OCI-M2 (cell line): ENCODE measurements around the gene SPIRE1.
"Not testable (repeated sequence)": the region's sequence is repeated elsewhere in the genome, so short reads cannot be mapped to it uniquely, and the experiment has no call there.

Source experiments
- DNase-seq: peaks from one replicate; lab custom pipeline; 2025; ENCODE audit not compliant: unreplicated experiment; lab: John Stamatoyannopoulos, UW

The SPIRE1 gene

DNA sequence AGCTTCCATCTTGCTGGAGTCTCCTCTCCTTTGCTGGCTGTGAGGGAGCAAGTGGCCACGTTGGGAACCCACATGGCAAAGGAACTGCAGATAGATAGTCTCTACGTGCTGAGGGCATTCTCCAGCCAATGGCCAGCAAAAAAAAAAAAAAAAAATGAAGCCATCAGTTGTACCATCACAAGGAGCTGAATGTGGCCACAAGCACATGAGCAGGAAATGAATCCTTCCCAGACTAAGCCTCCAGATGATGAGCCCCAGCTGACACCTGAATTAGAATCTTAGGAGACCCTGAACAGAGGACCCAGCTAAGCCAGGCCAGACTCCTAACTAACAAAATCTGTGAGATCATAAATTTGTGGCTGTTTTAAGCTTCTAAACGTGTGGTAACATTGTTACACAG is 57.9 kb downstream of the SPIRE1 start:
- no peak for DNase-seq

DNA sequence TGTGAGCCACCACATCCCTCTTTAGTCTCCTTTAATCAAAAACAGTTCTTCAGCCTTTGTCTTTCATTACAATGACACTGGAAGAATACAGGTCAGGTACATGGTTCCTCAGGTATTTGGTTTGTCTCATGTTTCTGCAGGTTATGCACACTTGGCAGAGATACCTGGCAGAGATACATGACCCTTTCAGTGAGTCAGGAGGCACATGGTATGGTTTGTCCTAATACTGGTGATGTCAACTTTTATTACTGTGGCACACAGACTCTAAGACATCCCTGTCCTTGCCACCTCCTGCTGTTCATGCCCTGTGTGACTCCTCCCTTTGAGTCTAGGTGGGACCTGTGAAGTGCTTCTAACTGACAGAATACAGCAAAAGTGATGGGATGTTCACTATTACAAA is 58.4 kb downstream of the SPIRE1 start:
- no peak for DNase-seq

DNA sequence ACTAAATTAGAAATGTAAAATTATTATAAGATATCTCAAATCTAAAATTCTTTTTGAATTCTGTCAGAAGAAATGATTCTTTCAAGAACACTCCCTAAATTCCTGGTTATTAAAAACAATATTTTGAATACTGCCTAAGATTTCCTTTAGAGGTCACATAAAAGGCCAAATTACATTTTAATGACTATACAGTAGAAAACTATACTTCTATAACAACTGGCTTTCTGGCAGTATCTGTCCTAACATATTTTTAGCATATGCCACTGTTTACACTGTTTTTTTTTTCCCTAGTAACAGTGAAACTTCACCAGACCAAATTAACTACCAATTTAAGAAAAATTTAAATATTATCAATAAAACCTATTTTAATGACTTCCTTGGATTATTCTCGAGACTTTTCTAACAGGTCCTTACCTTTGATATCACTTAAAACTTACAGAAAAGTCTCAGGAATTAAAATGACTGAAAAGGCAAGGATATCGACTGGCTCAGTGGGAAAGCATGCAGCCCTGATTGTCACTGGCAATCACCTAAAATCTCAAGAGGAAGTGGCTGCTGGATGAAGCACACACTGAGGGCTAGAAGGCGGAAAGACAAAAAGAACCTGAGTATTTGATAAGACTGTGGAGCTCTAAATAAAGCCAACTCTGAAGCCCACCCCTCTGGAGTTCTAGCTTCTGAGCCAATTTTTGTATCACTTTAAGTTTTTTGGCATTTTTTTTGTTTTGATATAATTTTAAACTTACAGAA is 59.6 kb downstream of the SPIRE1 start:
- no peak for DNase-seq

DNA sequence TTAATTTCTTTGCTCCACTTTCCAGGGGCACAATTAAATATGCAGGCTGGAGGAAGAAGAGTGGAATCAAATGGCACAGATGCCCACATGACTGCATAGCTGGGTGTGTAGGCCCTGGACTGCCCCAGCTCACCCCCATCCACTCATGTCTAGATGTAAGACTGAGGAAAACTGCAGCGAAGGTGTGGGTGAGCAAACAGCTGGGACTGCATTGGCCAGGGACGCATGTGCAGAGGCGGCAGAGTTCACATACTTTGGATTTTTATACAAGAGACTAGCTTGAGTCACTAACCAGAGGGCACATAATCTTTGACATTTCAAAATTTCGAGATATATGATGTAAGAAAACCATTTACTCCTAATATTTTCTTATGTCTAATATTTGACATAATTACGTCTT is 60.1 kb downstream of the SPIRE1 start:
- DNase-seq: no peak

DNA sequence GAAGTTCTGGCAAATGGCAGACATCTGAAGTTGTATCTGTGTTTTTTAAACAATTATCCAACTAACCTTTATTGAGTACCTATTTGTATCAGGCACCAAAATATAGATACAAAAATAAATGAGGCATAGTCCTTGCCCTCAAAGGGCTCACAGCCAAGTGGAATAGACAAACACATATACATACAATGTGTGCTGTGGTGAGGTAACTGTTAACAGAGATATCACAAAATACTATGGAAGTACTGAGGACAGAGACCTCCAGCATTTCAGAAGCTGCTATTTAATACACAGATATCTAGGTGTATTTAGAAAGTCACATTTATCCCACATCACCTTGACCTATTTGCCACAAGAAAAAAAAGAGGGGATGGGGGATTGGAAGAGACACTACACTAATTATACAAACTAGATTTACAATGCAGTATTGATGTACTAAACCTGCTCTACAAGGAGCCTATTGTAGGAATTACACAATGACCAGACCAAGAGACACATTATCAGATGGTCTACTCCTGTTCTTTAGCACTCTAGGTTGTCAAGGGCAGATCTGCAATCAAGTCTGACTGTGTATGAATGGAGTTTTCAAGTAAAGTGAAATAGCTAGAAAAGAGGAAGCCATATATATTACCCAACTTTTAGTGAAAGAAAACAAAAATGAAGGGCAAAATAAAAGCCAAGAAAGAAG is 62.2 kb downstream of the SPIRE1 start:
- DNase-seq: no peak

DNA sequence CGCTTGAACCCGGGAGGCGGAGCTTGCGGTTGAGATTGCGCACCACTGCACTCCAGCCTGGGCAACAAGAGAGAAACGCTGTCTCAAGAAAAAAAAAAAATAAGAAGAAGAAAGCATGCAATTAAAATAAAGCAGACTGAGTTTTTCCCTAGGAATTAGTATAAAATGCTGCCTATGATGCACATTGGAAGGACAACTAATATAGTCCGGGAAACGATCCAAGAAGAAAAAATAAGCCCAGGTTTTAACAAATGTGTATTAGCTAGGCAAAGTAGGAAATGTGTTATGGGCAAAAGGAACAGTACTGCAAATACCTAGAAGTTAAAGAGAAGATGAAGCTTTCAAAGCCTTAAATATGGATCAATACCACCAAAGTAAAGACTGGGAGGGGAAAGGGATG is 64.0 kb downstream of the SPIRE1 start:
- no peak for DNase-seq

DNA sequence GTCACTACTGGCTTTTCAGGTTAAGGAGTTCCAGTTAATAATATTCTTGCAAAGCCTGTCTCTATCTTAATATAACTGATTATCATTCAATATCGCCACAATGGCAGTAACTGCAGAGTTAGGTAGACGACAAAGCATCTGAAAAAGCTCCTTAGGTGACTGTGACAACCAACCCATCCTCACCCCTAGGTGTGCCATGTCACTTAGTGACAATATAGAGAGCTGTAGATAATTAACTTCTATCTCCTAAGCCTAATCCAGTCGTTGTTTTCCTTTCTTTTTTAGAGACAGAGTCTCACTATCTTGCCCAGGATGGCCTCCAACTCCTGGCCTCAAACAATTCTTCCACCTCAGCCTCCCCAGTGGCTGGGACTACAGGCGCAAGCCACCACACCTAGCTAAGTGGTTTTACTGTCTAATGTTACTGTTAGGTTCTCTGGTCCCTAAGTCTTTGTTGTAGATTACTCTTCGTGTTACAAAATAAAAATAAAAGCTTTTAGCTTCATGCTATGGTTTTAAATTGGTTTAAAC is 65.2 kb downstream of the SPIRE1 start:
- no peak for DNase-seq

DNA sequence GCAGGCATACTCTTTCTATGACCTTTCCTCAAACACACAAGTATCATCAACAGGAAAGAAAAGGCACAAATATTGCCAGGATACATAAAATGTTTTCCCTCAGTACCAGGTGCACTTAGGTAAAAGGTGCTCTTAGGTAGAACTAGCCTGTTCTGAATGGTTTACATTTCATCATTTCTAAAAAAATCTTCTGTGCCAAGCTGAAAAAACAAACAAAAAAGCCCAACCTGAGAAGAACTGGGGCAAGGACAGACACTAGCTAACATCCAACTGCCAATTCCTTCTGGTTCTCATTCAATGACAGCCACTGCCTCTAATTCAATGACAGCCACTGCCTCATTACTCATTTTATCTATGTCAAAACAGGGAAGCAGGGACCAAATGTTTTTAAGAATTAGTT is 68.5 kb downstream of the SPIRE1 start:
- no peak for DNase-seq

DNA sequence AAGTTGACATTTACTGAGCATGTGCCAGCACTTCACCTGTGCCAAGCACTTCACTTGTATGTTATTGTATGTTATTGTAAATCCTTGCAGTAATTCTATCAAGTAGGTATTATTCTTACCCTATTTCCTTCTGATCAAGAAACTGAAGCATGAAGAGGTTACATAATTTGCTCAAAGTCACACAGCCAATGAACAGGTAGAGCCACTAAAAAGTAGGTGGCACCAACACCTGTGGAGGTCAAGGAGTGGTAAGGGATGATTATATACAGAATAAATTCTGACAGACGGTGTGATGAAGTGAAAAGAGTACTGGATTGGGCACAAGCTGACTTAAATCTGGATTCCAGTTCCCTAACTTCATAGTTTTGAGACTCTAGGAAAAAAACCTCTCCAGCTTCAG is 71.0 kb downstream of the SPIRE1 start:
- no peak for DNase-seq

DNA sequence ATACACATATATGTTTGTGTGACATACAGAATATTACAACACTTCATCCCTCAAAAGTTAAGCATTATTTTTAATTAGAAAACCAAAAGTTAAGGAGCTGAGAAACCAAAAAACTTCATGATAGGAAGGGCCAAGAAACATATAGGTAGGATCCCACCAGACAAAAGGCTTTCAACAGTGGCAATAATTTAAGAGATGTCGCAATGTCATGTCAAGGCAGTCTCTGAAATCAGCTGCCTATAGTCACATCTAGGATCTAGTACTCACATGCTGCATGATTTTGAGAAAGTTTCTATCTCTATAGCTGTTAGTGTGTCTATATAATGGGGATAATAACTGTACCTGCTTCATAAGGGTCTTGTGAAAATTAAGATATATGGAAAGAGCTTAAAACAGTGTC is 72.7 kb downstream of the SPIRE1 start:
- DNase-seq: no peak

DNA sequence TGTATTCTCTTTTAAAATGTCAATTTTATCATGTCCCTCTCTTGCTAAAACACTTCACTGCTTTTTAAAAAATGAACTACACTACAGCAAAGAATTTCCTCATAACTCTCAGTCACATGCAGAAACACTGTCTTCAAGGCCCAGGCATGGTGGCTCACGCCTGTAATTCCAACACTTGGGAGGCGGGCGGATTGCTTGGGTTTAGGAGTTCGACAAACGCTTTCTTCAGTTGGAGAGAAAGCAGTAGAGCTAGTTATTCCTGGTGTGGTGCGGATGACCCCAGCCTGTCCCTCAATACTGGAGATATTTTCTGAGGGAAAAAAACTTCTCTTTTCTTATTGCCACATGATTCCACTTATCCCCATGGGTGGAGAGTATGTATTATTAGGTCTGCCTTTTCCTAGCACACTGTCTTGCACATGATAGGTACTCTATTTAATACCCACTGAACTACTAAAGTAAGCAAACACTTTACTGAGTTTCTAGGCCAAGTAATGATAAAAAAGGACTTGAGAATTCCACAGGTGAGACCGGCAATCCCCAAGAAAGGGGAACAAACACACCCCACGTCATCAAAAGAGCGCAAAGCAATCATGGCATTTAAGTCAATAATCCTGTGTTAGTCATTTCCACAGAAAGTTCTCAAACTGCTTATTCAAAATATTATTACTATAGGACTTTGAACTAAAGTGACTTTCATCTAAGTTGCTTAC is 77.1 kb downstream of the SPIRE1 start:
- no peak for DNase-seq

DNA sequence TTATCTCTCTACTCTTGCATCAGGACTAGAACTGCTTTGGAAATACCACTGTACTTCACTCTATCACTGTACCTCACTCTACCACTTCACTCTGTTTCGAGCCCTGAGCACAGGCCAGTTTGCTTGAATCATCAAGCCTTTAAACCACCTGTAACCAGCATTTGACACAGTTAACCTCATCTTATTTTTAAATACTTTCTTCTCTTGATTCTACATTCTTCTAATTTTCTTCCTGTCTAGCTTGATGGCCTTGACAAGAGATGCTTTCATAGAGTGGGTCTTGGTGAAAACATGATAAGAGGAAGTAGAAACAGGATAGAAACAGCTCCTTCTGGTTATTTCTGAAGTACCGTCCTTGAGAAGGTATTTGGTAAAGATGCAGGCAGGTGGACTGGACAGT is 78.1 kb downstream of the SPIRE1 start:
- DNase-seq: no peak

DNA sequence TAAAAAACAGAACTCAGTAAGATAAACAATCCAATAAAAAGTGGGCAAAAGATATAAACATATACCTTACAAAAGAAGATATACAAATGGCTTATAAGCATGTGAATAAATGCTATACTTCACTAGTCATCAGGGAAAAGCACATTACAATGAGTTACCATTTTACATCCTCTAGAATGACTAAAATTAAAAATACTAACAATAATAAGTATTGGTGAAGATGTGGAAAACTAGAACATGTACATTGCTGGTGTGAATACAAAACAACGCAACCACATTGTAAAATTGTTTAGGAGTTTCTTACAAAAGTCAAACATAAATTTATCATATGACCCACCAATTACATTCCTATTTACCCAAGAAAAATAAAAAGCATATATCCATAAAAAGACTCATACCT is 80.1 kb downstream of the SPIRE1 start:
- DNase-seq: no peak

DNA sequence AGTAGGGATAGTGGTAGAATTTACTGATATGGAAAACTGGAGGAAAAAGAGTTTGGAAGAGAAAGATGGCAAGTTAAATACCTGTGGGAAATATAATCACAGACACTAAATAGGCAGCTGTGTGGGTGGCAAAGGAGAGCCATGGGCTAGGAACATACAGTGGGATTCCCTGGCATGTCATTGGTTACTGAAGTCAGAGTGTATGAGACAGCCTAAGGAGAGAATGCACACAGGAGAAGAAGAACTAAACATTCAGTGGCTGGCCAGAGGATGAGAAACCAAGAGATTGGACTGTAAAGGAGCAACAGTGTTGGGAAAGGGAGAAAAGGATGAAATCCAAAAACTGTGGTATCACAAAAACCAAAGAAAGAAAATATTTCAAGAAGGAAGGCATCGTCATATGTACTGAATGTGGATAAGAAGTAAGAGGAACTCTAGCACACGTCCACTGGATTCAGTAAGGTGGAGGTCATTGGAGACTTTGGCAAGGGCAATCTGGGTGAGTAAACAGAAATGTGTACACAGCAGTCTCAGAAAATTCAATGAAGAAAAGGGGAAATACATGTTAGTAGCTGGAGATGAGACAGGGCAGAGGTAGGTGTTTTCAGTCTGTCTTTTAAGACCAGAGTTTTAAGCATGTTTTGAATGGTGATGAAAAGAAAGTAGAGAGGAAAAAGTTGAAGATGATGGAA is 83.3 kb downstream of the SPIRE1 start:
- DNase-seq: no peak

DNA sequence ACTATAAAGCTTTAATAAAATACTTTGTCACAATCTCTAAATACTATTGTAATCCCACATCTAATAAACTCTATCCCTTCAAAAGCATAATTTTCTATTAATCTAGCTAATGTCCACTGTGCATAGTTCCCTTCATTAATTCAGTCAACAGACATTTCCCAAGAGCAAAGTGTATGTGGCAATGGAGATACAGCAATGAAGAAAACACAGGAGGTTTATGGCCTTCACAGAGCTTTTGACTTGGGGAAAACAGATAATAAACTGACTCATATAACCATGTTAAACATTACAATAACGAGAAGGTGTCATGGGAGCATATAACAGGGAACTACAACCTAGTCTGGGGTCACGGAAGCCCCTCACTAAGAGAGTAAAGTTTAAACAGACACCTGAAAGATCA is 86.3 kb downstream of the SPIRE1 start:
- DNase-seq: no peak

DNA sequence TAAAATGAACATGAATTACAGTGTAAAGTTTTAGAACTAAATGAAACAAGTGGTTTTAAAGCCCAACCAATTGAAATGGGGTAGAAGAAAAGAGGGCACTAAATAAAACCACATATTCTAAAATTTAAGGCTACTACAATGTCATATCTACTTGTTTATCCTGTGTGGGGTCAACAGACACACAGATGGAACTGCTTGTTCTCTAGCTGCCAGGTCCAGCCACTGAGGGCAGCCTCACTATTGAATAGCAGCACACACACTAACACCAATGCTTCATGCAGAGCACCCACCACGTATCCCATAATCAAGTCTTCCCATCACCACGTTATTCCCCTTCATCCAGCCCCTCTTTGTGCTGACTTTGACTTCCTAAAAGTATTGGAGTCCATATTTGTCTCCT is 88.1 kb downstream of the SPIRE1 start:
- no peak for DNase-seq

DNA sequence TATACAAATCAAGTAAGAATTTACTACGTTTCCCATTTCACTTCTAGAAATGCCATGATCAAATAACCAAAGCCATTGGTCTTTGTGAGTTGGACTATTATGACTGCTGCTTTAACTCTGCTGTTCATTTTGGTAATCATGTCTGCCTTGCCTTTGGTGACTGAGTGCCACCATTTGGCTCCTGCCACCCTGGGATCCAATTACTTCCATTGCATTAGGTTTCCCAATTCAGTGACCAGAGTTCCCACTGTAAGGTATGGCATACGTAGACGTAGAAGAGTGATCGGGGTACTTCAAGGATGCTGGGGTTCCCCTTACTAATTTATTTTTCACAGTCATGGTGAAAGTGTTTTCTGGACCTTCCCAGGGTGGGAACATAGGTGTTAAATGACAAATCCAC is 90.1 kb downstream of the SPIRE1 start:
- no peak for DNase-seq

DNA sequence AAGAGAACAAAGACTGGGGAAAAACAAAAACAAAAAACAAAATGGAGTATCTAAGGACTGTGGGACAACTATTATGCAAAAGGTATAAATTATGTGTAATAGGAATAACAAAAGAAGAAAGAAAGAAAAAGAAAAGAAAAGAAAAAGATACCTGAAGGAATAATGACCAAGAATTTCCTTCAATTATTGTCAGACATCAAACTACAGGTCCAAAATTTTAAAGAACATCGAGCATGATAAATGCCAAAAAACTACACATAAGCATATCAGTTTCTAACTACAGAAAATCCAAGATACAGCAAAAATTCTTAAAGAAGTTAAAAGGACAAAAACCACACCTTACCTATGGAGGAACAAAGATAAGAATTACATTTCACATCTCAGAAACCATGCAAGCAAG is 93.0 kb downstream of the SPIRE1 start:
- DNase-seq: no peak

DNA sequence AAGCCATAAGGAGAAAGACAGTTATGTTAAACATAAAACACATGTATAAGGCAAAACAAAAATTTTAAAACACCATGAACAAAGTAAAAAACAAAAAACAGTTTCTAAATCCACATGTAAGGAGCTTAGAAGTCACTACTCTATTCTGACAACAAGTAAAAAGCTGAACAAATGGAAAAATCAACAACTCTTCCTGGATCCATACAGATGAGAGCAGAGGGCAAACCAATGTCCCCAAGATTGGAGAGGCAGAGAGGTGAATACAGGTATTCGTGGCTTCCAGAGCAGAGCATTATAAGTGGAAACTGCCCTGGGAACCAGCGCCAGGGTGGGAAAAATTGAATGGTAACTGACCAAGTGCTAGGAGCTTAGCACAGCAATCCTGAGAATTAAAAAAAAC is 93.5 kb downstream of the SPIRE1 start:
- no peak for DNase-seq

DNA sequence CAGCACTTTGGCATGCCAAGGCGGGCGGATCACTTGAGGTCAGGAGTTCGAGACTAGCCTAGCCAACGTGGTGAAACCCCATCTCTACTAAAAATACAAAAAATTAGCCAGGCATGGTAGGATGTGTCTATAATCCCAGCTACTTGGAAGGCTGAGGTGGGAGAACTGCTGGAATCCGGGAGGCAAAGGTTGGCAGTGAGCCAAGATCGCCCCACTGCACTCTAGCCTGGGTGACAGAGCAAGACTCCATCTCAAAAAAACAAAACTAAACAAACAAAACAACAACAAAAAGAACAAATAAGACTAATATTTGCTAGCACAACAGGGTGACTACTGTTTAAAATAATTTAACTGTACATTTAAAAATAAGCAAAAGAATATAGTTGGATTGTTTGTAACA is 97.3 kb downstream of the SPIRE1 start:
- not testable (repeated sequence) for DNase-seq

DNA sequence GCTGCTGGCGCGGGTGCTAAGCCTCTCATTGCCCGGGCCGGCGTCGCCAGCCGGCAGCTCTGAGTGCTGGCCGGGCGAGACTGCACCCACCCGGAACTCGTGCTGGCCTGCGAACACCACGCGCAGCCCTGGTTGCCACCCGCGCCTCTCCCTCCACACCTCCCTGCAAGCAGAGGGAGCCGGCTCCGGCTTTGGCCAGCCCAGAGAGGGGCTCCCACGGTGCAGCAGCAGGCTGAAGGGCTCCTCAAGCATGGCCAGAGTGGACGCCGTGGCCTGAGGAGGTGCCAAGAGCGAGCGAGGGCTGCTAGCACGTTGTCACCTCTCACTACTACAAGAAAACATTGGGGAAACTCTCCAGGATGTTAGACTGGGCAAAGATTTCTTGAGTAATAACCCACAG is 98.6 kb downstream of the SPIRE1 start:
- no peak for DNase-seq
